A549 (cell line): ENCODE data around the gene TENT4A.

Experiments
- CTCF ChIP-seq: fragments of >200 bp; sonication (Bioruptor Twin); formaldehyde crosslinking; IDR thresholded peaks from 3 replicates; pipeline ENCODE4 v1.5.1; 2016
- JUN ChIP-seq, 2 experiments: fragments of >200 bp; sonication (Bioruptor Twin); formaldehyde crosslinking; IDR thresholded peaks; 2 replicates in 1 of 2; 3 replicates in 1 of 2; pipeline ENCODE4 v1.6.1; 2016 to 2017
- MAFK ChIP-seq: fragments of 450-650 bp; IDR thresholded peaks from 2 replicates; pipeline ENCODE4 v1.6.1; 2014; ENCODE audit not compliant: partially characterized antibody
- NPAS2 ChIP-seq: fragments of 250-450 bp; sonication (Bioruptor Pico); IDR thresholded peaks from 2 replicates; pipeline ENCODE4 v1.8.0; 2022; ENCODE audit warnings: mild to moderate bottlenecking, moderate library complexity, borderline replicate concordance
- POLR2A ChIP-seq: IDR thresholded peaks from 2 replicates; pipeline ENCODE4 v1.6.1; 2012; ENCODE audit warnings: mild to moderate bottlenecking, low read length
- RARB ChIP-seq: fragments of 250-450 bp; sonication (Bioruptor Pico); IDR thresholded peaks from 2 replicates; pipeline ENCODE4 v1.8.0; 2021; ENCODE audit warnings: mild to moderate bottlenecking, moderate library complexity
- SMC3 ChIP-seq: fragments of >200 bp; sonication (Bioruptor Twin); formaldehyde crosslinking; IDR thresholded peaks from 3 replicates; pipeline ENCODE4 v1.6.1; 2018; ENCODE audit warnings: inconsistent platforms
- TF ChIP-seq, protein P1 (sequence below): fragments of 250-450 bp; sonication (Bioruptor Pico); IDR thresholded peaks from 2 replicates; pipeline ENCODE4 v1.5.0; 2021; ENCODE audit warnings: mild to moderate bottlenecking, moderate library complexity, borderline replicate concordance

GRCh38 chr5:6682239-6682638, 31.0 kb upstream of the TENT4A start:
- no peak for TF ChIP-seq CTCF
- no peak for TF ChIP-seq MAFK
- no peak for TF ChIP-seq NPAS2 (CRISPR knock-in tag)
- TF ChIP-seq, protein P1, sequence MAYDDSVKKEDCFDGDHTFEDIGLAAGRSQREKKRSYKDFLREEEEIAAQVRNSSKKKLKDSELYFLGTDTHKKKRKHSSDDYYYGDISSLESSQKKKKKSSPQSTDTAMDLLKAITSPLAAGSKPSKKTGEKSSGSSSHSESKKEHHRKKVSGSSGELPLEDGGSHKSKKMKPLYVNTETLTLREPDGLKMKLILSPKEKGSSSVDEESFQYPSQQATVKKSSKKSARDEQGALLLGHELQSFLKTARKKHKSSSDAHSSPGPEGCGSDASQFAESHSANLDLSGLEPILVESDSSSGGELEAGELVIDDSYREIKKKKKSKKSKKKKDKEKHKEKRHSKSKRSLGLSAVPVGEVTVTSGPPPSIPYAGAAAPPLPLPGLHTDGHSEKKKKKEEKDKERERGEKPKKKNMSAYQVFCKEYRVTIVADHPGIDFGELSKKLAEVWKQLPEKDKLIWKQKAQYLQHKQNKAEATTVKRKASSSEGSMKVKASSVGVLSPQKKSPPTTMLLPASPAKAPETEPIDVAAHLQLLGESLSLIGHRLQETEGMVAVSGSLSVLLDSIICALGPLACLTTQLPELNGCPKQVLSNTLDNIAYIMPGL, result no peak
- TF ChIP-seq JUN (IDR thresholded peaks at IDR 0.05), result no peak
- TF ChIP-seq RARB (CRISPR knock-in tag), result no peak
- TF ChIP-seq SMC3, result no peak
- TF ChIP-seq POLR2A, result no peak
